ES-I3 (cell line): Measurements from ENCODE around the gene ADGRA1.

Experiments used
- H3K36me3 ChIP-seq: 2 replicates; pipeline ENCODE4 v1.6.1; 2013; ENCODE audit warnings: mild to moderate bottlenecking, low read length, control low read depth, moderate library complexity; ENCODE audit not compliant: insufficient read depth
- H3K4me1 ChIP-seq: 2 replicates; pipeline ENCODE4 v1.6.1; 2013; ENCODE audit warnings: mild to moderate bottlenecking, control low read depth, low read length; ENCODE audit not compliant: insufficient read depth
- H3K9ac ChIP-seq: 2 replicates; pipeline ENCODE4 v1.6.1; 2013; ENCODE audit warnings: low read depth, mild to moderate bottlenecking, low read length, moderate library complexity
- H3K9me3 ChIP-seq: 2 replicates; pipeline ENCODE4 v1.6.1; 2013; ENCODE audit warnings: mild to moderate bottlenecking, low read length, moderate library complexity; ENCODE audit not compliant: control insufficient read depth, insufficient read depth

The ADGRA1 gene

GRCh38 chr10:133090101-133090500 lies 2.4 kb downstream of the ADGRA1 start:
- Histone ChIP-seq H3K9me3 (no peaks in the 10 kb centered on the region), H3K4me1 (no peaks in the 10 kb centered on the region), H3K36me3 (no peaks in the 10 kb centered on the region), H3K9ac (no peak overlapping the region)

- H3K9ac ChIP-seq: no peak overlapping the region
- H3K36me3 ChIP-seq: no peaks in the 10 kb centered on the region
- no peaks in the 10 kb centered on the region for H3K4me1 ChIP-seq
- H3K9me3 ChIP-seq: no peaks in the 10 kb centered on the region
These were observed 2.9 kb downstream of the ADGRA1 start for GRCh38 chr10:133090654-133091053.

- Histone ChIP-seq H3K36me3 (no peaks in the 10 kb centered on the region), H3K9ac (no peak overlapping the region), H3K9me3 (no peaks in the 10 kb centered on the region), H3K4me1 (no peaks in the 10 kb centered on the region)
These were observed 3.6 kb downstream of the ADGRA1 start for GRCh38 chr10:133091316-133091715.

- Histone ChIP-seq H3K4me1 (no peaks in the 10 kb centered on the region), H3K9ac (no peak overlapping the region), H3K36me3 (no peaks in the 10 kb centered on the region), H3K9me3 (no peaks in the 10 kb centered on the region)
These were observed 5.6 kb downstream of the ADGRA1 start for GRCh38 chr10:133093291-133093690.

- Histone ChIP-seq H3K36me3 (no peaks in the 10 kb centered on the region), H3K4me1 (no peaks in the 10 kb centered on the region), H3K9me3 (no peaks in the 10 kb centered on the region), H3K9ac (no peak overlapping the region)
These were observed 6.6 kb downstream of the ADGRA1 start for GRCh38 chr10:133094286-133094685.

GRCh38 chr10:133094866-133095265 lies 7.1 kb downstream of the ADGRA1 start:
- Histone ChIP-seq H3K9ac (no peak overlapping the region), H3K36me3 (no peaks in the 10 kb centered on the region), H3K4me1 (no peaks in the 10 kb centered on the region), H3K9me3 (no peaks in the 10 kb centered on the region)

- H3K4me1 ChIP-seq: no peaks in the 10 kb centered on the region; the same call in 1 of the 2 replicates
These were observed 7.9 kb downstream of the ADGRA1 start for GRCh38 chr10:133095586-133095985.

GRCh38 chr10:133096616-133097269 lies 9.0 kb downstream of the ADGRA1 start:
- H3K4me1 ChIP-seq: no peaks in the 10 kb centered on the region; the same call in 1 of the 2 replicates
- no peaks in the 10 kb centered on the region for H3K9me3 ChIP-seq
- no peaks in the 10 kb centered on the region for H3K36me3 ChIP-seq
- no peak overlapping the region for H3K9ac ChIP-seq

More at GRCh38 chr10:133095586-133095985, 7.9 kb downstream of the ADGRA1 start:
- Histone ChIP-seq H3K36me3 (no peaks in the 10 kb centered on the region), H3K9me3 (no peaks in the 10 kb centered on the region), H3K9ac (no peak overlapping the region)

GRCh38 chr10:133097418-133097817 lies 9.7 kb downstream of the ADGRA1 start:
- Histone ChIP-seq H3K9me3 (no peaks in the 10 kb centered on the region), H3K4me1 (no peaks in the 10 kb centered on the region; the same call in 1 of the 2 replicates), H3K36me3 (no peaks in the 10 kb centered on the region), H3K9ac (no peak overlapping the region)

- H3K9me3 ChIP-seq: no peaks in the 10 kb centered on the region
- H3K36me3 ChIP-seq: no peaks in the 10 kb centered on the region
- no peak overlapping the region for H3K9ac ChIP-seq
- no peaks in the 10 kb centered on the region; the same call in 1 of the 2 replicates for H3K4me1 ChIP-seq
These were observed 10.2 kb downstream of the ADGRA1 start for GRCh38 chr10:133097961-133098360.

- Histone ChIP-seq H3K9me3 (no peaks in the 10 kb centered on the region), H3K4me1 (no peaks in the 10 kb centered on the region; the same call in 1 of the 2 replicates), H3K36me3 (no peaks in the 10 kb centered on the region), H3K9ac (no peak overlapping the region)
These were observed 10.9 kb downstream of the ADGRA1 start for GRCh38 chr10:133098426-133099124.

GRCh38 chr10:133099571-133099970 lies 11.8 kb downstream of the ADGRA1 start:
- no peaks in the 10 kb centered on the region for H3K36me3 ChIP-seq
- no peaks in the 10 kb centered on the region for H3K9me3 ChIP-seq
- no peaks in the 10 kb centered on the region; the same call in 1 of the 2 replicates for H3K4me1 ChIP-seq
- no peak overlapping the region for H3K9ac ChIP-seq

- Histone ChIP-seq H3K36me3 (no peaks in the 10 kb centered on the region), H3K9ac (no peak overlapping the region), H3K9me3 (no peaks in the 10 kb centered on the region), H3K4me1 (no peaks in the 10 kb centered on the region; the same call in 1 of the 2 replicates)
These were observed 12.5 kb downstream of the ADGRA1 start for GRCh38 chr10:133100186-133100585.

GRCh38 chr10:133100706-133101415 lies 13.1 kb downstream of the ADGRA1 start:
- Histone ChIP-seq H3K9ac (no peak overlapping the region), H3K9me3 (no peaks in the 10 kb centered on the region), H3K36me3 (no peaks in the 10 kb centered on the region), H3K4me1 (no peaks in the 10 kb centered on the region; the same call in 1 of the 2 replicates)
